Activated CD8-positive, alpha-beta memory T cell treated with anti-CD3 and anti-CD28 coated beads for 1 hour (primary cell): ENCODE measurements around the gene SULT6B1.

Experiments used
- DNase-seq, 2 donors: peaks; one replicate each; pipeline ENCODE4 v3.0.0-alpha.2; 2020; ENCODE audit warnings: low read depth in 1 of 2; ENCODE audit errors: extremely low read depth in 1 of 2

SULT6B1 gene

DNA sequence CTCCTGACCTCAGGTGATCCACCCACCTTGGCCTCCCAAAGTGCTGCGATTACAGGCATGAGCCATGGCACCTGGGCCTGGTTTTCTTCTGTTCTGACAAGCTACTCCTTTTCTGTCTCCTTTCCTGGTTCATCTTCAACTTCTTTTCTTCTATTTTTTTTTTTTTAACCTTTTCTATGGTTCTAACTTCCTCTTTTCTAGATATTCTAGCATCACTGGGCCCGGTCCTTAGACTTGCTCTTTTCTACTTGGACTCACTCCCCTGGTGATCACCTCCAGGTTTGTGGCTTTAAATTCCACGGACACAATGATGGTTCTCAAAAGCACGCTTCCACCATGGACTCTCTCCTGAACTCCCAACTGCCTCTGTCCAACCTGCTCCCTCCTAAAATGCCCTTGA lies 33.7 kb downstream of the SULT6B1 start:
- DNase-seq: no peak

DNA sequence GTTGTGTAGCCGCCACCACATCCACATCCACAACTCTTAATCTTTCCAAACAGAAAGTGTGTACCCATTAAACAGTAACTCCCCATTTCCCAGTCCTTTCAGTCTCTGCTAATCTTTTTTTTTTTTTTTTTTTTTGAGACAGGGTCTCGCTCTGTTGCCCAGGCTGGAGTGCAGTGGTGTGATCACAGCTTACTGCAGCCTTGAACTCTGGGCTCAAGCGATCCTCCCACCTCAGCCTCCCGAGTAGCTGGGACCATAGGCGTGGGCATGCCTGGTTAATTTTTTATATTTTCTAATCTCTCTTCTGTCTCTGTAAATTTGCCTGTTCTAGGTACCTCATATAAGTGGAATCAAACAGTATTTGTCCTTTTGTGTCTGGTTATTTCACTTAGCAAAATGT lies 35.2 kb downstream of the SULT6B1 start:
- DNase-seq: no peak

DNA sequence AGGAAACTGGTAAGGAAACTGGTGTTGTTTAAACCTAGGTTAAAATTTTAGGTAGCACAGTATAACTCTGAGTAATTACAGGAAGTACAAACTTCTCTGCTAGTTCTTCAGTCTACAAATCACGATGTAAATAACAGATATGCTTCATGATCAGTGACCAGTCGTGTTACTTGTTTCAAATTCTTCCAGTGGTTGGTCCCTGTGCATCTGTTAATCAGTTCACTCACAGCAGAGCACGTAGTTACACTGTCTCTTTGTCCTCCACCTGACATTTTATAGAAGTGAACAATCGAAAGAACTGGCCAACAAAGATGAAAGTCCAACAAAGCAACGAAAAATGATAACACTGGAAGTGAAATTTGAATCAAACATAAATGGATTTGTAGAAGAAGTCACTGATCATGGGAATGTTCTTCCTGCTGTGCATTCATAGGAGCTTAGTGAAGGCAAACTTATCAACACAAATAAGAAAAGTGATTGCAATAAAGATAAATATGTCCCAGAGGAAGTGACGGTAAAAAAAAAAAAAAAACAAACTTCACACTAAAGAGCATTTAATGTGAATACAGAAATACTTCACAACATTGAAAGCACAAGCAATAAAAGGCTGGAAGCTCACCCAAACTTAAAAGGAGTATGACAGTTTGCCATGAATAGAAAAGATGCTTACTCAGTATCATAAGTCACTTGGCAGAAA lies 38.7 kb downstream of the SULT6B1 start:
- DNase-seq: no peak

DNA sequence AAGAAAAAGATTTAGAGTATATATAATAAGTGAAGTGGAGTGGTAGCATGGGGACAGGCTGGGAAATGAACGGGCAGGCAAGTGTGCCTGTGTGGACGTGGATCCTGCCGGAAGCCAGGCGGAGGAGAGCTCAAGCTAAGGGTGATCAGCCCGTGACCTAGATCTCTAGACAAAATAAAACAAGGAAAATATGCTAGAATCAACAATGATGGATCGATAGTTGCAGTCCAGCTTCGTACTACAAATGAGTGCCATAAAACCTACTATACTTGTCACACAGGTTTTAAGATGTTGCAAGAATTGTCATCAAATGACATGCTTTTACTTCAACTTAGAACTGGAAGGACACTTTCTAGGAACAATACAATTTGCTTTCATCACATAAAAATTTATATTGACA lies 40.1 kb downstream of the SULT6B1 start:
- DNase-seq: no peak

- no peak for DNase-seq
Observed at GRCh38 chr2:37146062-37146461, 42.4 kb downstream of the SULT6B1 start.

- DNase-seq: no peak
Observed at GRCh38 chr2:37143974-37144373, 44.5 kb downstream of the SULT6B1 start.

GRCh38 chr2:37142546-37142945 lies 45.9 kb downstream of the SULT6B1 start:
- DNase-seq: no peak

- DNase-seq: no peak
Observed at GRCh38 chr2:37132914-37133313, 55.6 kb downstream of the SULT6B1 start.

DNA sequence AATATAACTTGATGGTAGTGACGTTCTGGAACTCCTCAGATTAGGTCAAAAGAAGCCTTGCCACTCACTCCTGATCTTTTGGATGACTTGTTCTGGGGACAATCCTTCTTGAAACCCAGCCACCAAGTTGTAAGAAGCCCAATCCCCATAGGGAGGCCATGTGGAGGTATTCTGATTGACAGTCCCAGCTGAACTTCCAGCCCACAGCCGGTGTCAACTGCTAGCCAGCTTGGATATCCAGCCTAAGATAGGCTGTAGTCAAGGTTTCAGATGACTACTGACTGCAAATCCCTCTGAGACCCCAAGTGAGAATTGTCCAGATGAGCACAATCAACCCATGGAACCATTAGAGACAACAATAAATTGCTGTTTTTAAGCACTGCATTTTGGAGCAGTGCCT lies 63.1 kb downstream of the SULT6B1 start:
- DNase-seq: no peak

DNA sequence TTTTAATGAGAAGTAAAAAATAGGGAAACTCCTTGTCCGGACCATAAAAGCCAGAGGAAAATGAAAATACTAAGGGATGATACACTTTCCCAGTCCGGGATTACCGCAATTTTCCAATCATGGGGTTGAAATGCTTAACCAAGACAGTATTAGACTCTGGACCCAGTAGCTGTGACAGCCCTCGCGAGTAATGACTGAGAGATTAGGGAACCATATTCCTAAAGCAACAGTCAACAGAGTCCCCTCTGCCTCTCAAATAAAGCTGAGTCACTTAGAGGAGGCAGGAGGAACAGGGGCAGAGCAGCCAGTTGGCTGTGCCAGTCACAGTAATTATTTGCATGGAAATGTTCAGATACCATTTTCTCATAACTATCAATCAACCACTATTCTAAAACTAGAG lies 69.3 kb downstream of the SULT6B1 start:
- no peak for DNase-seq
